GM19452 (cell line): ENCODE data around the gene ZNF619.

Source experiments
- ATAC-seq: cut with Tn5 transposase; IDR thresholded peaks from one replicate; pipeline ENCODE4 v1.9.1; 2021; ENCODE audit not compliant: unreplicated experiment

Gene ZNF619

GRCh38 chr3:40464339-40465110, 12.4 kb upstream of the ZNF619 start:
- no peak for ATAC-seq

- no peak for ATAC-seq
Observed at GRCh38 chr3:40465111-40465407, 11.9 kb upstream of the ZNF619 start.

- ATAC-seq, result no peak
Observed at GRCh38 chr3:40465456-40465855, 11.5 kb upstream of the ZNF619 start.

- no peak for ATAC-seq
Observed at GRCh38 chr3:40468018-40468417, 8.9 kb upstream of the ZNF619 start.

- no peak for ATAC-seq
Observed at GRCh38 chr3:40470701-40471100, 6.2 kb upstream of the ZNF619 start.

GRCh38 chr3:40477666-40478065, 744 bp downstream of the ZNF619 start:
- no peak for ATAC-seq

- no peak for ATAC-seq
Observed at GRCh38 chr3:40487172-40487571, 10.2 kb downstream of the ZNF619 start.

- ATAC-seq, result no peak
Observed at GRCh38 chr3:40490916-40491315, 14.0 kb downstream of the ZNF619 start.

- ATAC-seq, result no peak
Observed at GRCh38 chr3:40494698-40495097, 17.8 kb downstream of the ZNF619 start.

GRCh38 chr3:40497288-40497687, 20.4 kb downstream of the ZNF619 start:
- no peak for ATAC-seq

GRCh38 chr3:40499952-40500351, 23.0 kb downstream of the ZNF619 start:
- ATAC-seq, result no peak

GRCh38 chr3:40502034-40502433, 25.1 kb downstream of the ZNF619 start:
- no peak for ATAC-seq

- no peak for ATAC-seq
Observed at GRCh38 chr3:40504636-40505430, 27.9 kb downstream of the ZNF619 start.

- peak; percentile 81 for ATAC-seq
Observed at GRCh38 chr3:40505599-40506462, 28.9 kb downstream of the ZNF619 start, which contains the start of gene ZNF620. ZNF620 (plus strand) TSS chr3:40506039; CDS start chr3:40506353, 314 bp downstream.

GRCh38 chr3:40511031-40511718, 34.3 kb downstream of the ZNF619 start:
- no peak for ATAC-seq

GRCh38 chr3:40516201-40516600, 39.3 kb downstream of the ZNF619 start:
- no peak for ATAC-seq

- ATAC-seq, result no peak
Observed at GRCh38 chr3:40518067-40518466, 41.1 kb downstream of the ZNF619 start.

GRCh38 chr3:40518848-40519247, 41.9 kb downstream of the ZNF619 start:
- no peak for ATAC-seq

- ATAC-seq, result no peak
Observed at GRCh38 chr3:40521254-40521653, 44.3 kb downstream of the ZNF619 start.

GRCh38 chr3:40523781-40524180, 46.9 kb downstream of the ZNF619 start:
- no peak for ATAC-seq

GRCh38 chr3:40524222-40524567, 47.3 kb downstream of the ZNF619 start:
- ATAC-seq, result peak; percentile 20
